Mesenchymal stem cell (in vitro differentiated cells and primary cell): ENCODE results near the gene OR2A25. TPM values are rescaled to one million over a fixed set of nuclear protein-coding genes. Genes with fewer than 3 reads are reported as not detected.

Experiments
- small RNA-seq: library from polyadenylated mRNA; stranded (forward); fragments of <200 nt; extraction: miRNeasy Mini kit (QIAGEN cat#:217004); gene quantifications from one replicate; pipeline ENCODE3, GENCODE V24; 2013; ENCODE audit warnings: low read depth

The OR2A25 gene

Small RNAs within 50 kb of the gene (small RNA-seq; reads per million reads assigned to genes)
- gene OR2A41P, result not detected
